G401 (cell line): Measurements from ENCODE around the gene PAFAH2. TPM values are rescaled to one million over a fixed set of nuclear protein-coding genes. Genes with fewer than 3 reads are reported as not detected.

ENCODE experiments used
- DNase-seq: peaks from one replicate; pipeline ENCODE4 v3.0.0-alpha.2; 2015; ENCODE audit warnings: low spot score
- in situ Hi-C: cut with HindIII; loops from 2 replicates; pipeline ENCODE4 v1.10.0; 2016; ENCODE audit warnings: low sequenced_read_pairs, mixed read lengths
- total RNA-seq: library from RNA; depleted of rRNA; stranded (reverse); fragments of >200 nt; shearing (Covaris generic); gene quantifications from 2 replicates; pipeline ENCODE4 v1.2.3, GENCODE V29; 2014

The PAFAH2 gene
- total RNA-seq, 1 experiment from 2014 or later, result 9.2 TPM

DNA sequence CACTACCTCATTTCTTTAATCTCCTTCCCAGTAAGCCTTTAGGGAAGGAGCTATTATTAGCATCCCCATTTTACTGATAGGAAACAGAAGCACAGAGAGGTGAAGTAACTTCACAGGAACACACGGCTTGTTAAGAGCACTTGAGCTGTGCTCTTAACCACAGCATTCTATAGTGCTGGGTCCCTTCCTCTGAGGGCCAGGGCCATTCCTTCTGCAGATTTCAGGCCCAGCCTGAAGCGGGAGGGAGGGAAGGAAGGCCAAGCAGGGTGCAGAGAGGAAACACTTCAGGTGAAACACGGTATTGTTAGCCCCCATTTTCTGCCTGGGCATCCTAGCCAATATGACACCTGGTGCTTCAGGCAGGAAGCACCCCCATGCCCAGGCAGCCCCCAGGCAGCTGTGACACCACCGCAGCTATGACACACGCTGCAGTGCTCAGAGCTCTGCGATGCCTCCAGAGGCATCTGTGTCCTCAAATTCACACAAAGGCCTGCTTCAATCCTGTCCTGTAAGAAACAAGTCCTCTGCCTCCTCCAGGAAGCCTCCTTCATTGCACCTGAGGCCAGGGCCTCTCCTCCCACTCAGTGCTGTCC is 19.2 kb upstream of the PAFAH2 start:
- DNase-seq, result no peak
- in situ Hi-C loops, result no loop called here

- peak; percentile 59 for DNase-seq
- in situ Hi-C loops, result no loop called here
These were observed 18.5 kb upstream of the PAFAH2 start for GRCh38 chr1:26016258-26016952.

- DNase-seq, result peak; percentile 73
- in situ Hi-C loops, result no loop called here
These were observed 17.5 kb upstream of the PAFAH2 start for GRCh38 chr1:26015358-26015757.

DNA sequence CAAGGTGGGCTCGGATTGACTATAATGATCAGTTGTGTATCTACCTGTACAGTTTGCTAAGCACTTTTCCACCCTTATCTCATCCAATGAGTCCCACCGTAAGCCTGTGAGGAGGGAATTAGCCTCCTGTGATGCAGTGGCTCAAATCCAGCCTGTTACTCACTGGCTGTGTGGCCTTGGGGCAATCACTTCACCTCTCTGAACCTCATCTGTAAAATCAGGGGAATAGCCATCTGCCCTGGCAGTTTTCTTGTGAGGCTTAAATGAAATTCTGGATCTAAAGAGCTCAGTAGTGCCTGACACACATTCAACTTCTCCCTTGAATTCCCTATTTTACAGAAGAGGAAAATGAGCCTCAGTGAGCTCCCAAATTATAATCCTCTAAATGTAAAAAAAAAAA is 16.3 kb upstream of the PAFAH2 start:
- in situ Hi-C loops, result no loop called here
- no peak for DNase-seq

GRCh38 chr1:26012864-26013263 is 15.0 kb upstream of the PAFAH2 start:
- in situ Hi-C loops, result no loop called here
- no peak for DNase-seq

- no peak for DNase-seq
- in situ Hi-C loops, result no loop called here
These were observed 13.0 kb upstream of the PAFAH2 start for GRCh38 chr1:26010825-26011224.

DNA sequence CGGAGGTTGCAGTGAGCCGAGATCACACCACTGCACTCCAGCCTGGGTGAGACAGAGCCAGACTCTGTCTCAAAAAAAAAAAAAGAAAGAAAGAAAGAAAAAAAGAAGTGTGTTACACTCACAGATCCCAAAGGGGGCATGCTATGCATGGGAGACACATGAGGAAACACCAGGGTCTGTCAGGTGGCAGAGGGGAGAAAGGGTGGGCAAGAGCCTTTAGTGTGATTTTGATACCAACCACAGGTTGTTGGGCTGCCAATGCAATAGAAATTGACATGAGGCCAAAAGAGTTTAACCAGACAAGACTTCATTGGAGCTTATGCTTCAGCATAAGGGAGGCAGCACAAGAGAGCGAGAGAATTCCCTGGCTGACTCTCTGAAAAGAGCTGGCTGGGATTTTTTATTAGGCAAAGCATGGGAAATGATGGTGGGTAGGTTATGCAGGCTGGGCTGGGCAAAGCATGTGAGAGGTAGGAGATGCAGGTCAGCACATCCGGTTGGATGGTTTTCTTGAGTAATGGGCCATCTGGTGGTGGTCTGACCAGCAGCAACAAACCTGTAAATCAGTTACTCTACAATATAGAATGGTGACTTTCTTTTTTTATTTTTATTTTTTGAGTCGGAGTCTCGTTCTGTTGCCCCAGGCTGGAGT is 12.1 kb upstream of the PAFAH2 start:
- in situ Hi-C loops, result no loop called here
- DNase-seq, result no peak

DNA sequence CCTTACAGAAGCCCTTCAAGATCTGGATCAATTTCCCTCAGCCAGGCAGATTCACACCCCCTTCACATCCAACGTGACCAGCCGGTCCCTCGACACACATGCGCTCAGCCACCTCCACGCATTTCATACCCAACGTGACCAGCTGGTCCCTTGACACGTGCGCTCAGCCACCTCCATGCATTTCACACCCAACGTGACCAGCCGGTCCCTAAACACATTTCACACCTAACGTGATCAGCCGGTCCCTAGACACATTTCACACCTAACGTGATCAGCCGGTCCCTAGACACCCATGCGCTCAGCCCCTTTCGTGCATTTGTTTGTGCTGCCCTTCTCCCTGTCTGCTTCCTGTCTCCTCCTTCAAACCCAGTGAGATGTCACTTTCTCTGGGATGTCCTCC is 8.8 kb upstream of the PAFAH2 start:
- DNase-seq, result no peak
- in situ Hi-C loops, result no loop called here

- no peak for DNase-seq
- in situ Hi-C loops, result no loop called here
These were observed 7.7 kb upstream of the PAFAH2 start for GRCh38 chr1:26005434-26006105.

GRCh38 chr1:26003756-26004155 is 5.9 kb upstream of the PAFAH2 start:
- in situ Hi-C loops, result no loop called here

DNA sequence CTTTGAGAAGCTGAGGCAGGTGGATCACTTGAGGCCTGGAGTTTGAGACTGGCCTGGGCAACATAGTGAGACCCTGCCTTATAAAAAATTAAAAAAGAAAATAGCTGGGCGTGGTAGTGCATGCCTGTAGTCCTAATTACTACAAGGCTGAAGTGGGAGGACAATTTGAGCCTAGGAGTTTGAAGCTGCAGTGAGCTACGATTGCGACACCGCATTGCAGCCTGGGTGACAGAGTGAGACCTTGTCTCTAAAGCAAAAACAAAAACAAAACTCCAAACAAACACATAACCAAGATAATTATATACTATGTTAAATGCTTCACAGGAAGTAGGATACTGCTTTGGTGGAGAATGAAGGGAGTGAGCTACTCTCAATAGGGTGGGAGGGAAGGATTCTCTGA is 5.4 kb upstream of the PAFAH2 start:
- DNase-seq, result no peak
- in situ Hi-C loops, result no loop called here

More at GRCh38 chr1:26003756-26004155, 5.9 kb upstream of the PAFAH2 start:
- DNase-seq, result no peak

DNA sequence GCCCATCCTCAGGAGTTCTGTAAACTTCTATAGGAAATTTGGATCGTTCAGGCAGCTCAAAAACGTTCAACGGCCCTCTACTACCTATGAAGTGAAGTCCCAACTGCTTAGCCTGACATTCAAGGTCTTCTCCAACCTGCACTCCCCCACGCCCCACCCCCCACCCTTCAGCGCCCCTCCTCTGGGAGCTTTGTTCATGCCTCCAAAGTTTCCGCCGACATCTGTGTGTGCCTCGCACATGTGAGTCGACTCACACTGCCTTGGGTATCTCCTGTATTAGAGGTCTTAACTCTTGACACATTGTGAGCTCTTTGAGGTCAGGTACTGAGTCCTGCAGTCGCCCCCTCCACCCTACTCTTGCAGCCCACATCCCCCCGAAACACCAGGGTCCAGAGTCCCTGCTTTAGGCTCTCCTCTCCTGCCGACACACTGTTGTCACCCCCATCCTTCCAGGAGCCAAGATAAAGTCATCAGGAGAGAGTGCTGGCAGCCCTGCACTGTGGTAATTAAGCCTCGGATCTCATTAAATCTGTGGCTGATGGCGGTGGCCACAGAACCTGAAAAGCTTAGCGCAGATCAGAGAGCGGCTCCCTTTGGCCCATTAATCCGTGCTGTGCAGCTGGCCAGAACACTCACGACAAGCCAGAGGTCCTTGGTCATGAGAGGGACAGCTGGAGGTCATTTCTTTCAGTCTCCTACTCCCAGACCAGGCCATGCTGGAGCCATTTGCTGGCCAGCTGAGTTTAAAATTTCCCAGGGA is 1.4 kb upstream of the PAFAH2 start:
- no peak for DNase-seq
- in situ Hi-C loops, result loop anchor here (10.0 kb wide), 1 partner anchor 104 kb away; no protein-coding TSS in a partner anchor

GRCh38 chr1:25996966-25997827 is 666 bp downstream of the PAFAH2 start:
- no peak for DNase-seq

GRCh38 chr1:25994402-25995150 is 3.3 kb downstream of the PAFAH2 start:
- DNase-seq, result no peak
- in situ Hi-C loops, result loop anchor here (10.0 kb wide), 1 partner anchor 100 kb away; no protein-coding TSS in a partner anchor

More at GRCh38 chr1:25996966-25997827, 666 bp downstream of the PAFAH2 start:
- in situ Hi-C loops, result loop anchor here (10.0 kb wide), 1 partner anchor 102 kb away; no protein-coding TSS in a partner anchor

GRCh38 chr1:25993197-25993951 is 4.5 kb downstream of the PAFAH2 start:
- in situ Hi-C loops, result loop anchor here (10.0 kb wide), 1 partner anchor 99 kb away; no protein-coding TSS in a partner anchor
- DNase-seq, result no peak

- in situ Hi-C loops, result loop anchor here (10.0 kb wide), 1 partner anchor 98 kb away; no protein-coding TSS in a partner anchor
- DNase-seq, result no peak
These were observed 5.1 kb downstream of the PAFAH2 start for GRCh38 chr1:25992689-25993171.
